Muscle of leg (tissue), 11 donors: Measurements from ENCODE around the gene GPATCH1. TPM values are rescaled to one million over a fixed set of nuclear protein-coding genes. Genes with fewer than 3 reads are reported as not detected.
A peak's percentile ranks its signal among the peaks of the same experiment; 100 is the strongest.
"Not testable (repeated sequence)": the region's sequence is repeated elsewhere in the genome, so short reads cannot be mapped to it uniquely, and the experiment has no call there.

Source experiments
- DNase-seq: peaks from one replicate; pipeline ENCODE4 v3.0.0; 2013
- H3K27ac ChIP-seq: one replicate; pipeline ENCODE4 v1.5.1; 2013; ENCODE audit warnings: mild to moderate bottlenecking, low read length, control low read depth
- H3K27me3 ChIP-seq: one replicate; pipeline ENCODE4 v1.6.1; 2013; ENCODE audit warnings: low read length; ENCODE audit not compliant: control insufficient read depth, insufficient read depth
- H3K36me3 ChIP-seq: one replicate; pipeline ENCODE4 v1.6.1; 2013; ENCODE audit warnings: low read length; ENCODE audit not compliant: control insufficient read depth, insufficient read depth
- H3K4me1 ChIP-seq: one replicate; pipeline ENCODE4 v1.6.1; 2013; ENCODE audit warnings: low read length; ENCODE audit not compliant: control insufficient read depth, insufficient read depth
- H3K4me3 ChIP-seq: one replicate; pipeline ENCODE4 v1.5.1; 2013; ENCODE audit warnings: low read length, control low read depth
- H3K9me3 ChIP-seq: replicated peaks from 2 replicates; pipeline ENCODE4 v1.6.1; 2013; ENCODE audit warnings: low read depth, low read length; ENCODE audit not compliant: control insufficient read depth
- WGBS: methylation state at CpG from one replicate; pipeline ENCODE4 v1.1.5; 2013; ENCODE audit warnings: missing lambda C conversion rate; ENCODE audit not compliant: insufficient coverage; 5-methylcytosine and 5-hydroxymethylcytosine counted together
- polyA plus RNA-seq, 8 donors: library from polyadenylated mRNA; unstranded; fragments of 120-200 nt; gene quantifications; one replicate each; pipeline versions ENCODE4 v1.2.1 to v1.2.3, GENCODE V29; 2013; ENCODE audit warnings: inconsistent platforms in 1 of 8, low replicate concordance in 1 of 8; ENCODE audit not compliant: insufficient read length in 8 of 8, insufficient read depth in 1 of 8
- total RNA-seq: library from RNA; stranded (reverse); fragments of 120-200 nt; gene quantifications from one replicate; pipeline ENCODE4 v1.2.4, GENCODE V29; 2013

The GPATCH1 gene
- total and polyA plus RNA-seq, 9 donors = 6.2 to 9.5 (median 7.6) TPM

- WGBS = 72% methylated on average over 14 of the region's 15 CpGs
- Histone ChIP-seq H3K27me3 (peaks cover 14% of the 10 kb centered on the region), H3K4me3 (no peak overlapping the region), H3K36me3 (peaks cover 23% of the 10 kb centered on the region), H3K4me1 (no peaks in the 10 kb centered on the region), H3K27ac (no peak overlapping the region), H3K9me3 (no peaks in the 10 kb centered on the region)
- DNase-seq = no peak
Measured at GRCh38 chr19:33132425-33132824, 51.4 kb downstream of the GPATCH1 start.

DNA sequence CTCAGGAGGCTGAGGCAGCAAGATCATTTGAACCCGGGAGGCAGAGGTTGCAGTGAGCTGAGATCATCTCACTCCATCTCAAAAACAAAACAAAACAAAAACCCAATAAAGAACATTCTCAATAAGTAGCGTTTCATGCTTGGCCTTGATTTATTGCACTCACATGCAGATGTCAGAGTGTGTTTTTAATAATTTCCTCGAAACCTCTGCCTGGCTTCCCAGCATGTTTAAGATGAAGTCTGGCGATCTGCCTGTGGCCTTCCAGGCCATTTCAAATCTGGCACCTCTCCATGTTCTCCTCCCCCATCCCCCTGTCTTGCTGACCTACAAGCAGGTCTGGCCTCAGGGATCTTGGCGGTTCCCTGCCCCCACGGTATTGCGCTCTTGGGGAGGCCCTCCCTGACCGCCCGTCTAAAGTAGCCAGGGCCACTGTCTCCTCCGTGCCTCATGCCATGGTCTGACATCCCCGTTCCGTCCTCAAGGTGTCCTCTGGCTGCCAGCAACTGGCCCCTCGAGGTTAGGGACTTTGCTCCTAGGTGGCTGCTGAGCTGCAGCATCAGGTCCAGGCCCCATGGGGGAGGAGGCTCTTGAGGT lies 52.6 kb downstream of the GPATCH1 start:
- Histone ChIP-seq H3K4me3 (no peak overlapping the region), H3K27me3 (peaks cover 14% of the 10 kb centered on the region), H3K4me1 (no peaks in the 10 kb centered on the region), H3K9me3 (no peaks in the 10 kb centered on the region), H3K36me3 (peaks cover 16% of the 10 kb centered on the region), H3K27ac (no peak overlapping the region)
- peak; percentile 65 for DNase-seq
- 31% methylated on average over 12 of the region's 13 CpGs for WGBS

DNA sequence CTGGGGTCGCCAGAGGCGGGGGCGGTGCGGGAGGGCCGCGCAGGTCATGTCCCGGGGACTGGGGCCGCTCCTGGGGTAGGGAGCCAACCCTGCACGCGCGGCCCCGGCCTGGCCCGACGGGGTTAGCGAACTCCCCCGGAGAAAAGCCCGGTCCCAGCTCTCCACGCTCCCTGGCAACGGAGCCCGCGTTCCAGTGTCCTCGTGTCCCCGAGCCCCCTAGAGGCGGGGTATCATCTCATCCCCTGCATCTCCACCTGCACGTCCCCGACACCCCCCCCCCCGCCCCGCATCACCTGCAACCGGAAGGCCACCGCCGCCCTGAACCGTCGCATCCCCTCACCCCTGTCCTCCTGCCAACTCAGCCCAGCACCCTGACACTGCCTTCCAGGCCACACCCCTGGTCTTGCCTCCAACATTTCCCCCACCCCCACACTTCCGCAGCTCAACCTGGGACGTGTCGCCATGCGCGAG lies 53.6 kb downstream of the GPATCH1 start:
- peaks cover 13% of the 10 kb centered on the region for H3K36me3 ChIP-seq

DNA sequence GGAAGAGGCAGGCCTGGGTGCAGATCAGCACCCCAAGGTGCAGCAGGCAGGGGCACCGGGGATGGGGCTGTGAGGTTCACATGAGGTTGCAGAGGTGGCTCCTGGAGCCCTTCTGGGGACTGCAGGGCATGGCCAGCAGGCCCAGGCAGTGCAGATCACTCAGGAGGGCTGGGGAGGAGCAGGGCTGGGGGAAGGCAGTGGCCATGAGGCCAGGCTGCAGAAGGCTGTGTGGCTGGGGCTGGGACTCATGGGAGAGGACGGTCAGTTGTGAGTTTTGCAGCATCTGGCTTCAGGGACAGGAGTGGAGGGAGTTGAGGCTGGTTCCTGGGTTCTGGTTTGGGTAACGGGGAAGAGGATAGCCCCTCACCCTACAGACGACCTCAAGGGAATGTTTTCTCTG lies 58.2 kb downstream of the GPATCH1 start:
- H3K27me3 ChIP-seq = peaks cover 10% of the 10 kb centered on the region
- no peaks in the 10 kb centered on the region for H3K9me3 ChIP-seq
- no peak overlapping the region for H3K4me3 ChIP-seq
- no peak for DNase-seq
- H3K4me1 ChIP-seq = no peaks in the 10 kb centered on the region
- H3K36me3 ChIP-seq = no peaks in the 10 kb centered on the region
- no peak overlapping the region for H3K27ac ChIP-seq
- WGBS = 75% methylated on average over 1 of the region's 4 CpGs

More for the DNA sequence above, 53.6 kb downstream of the GPATCH1 start:
- 12% methylated on average over 24 of the region's 38 CpGs for WGBS
- Histone ChIP-seq H3K9me3 (no peaks in the 10 kb centered on the region), H3K27me3 (peaks cover 14% of the 10 kb centered on the region), H3K27ac (no peak overlapping the region), H3K4me1 (no peaks in the 10 kb centered on the region), H3K4me3 (no peak overlapping the region)
- DNase-seq = no peak

DNA sequence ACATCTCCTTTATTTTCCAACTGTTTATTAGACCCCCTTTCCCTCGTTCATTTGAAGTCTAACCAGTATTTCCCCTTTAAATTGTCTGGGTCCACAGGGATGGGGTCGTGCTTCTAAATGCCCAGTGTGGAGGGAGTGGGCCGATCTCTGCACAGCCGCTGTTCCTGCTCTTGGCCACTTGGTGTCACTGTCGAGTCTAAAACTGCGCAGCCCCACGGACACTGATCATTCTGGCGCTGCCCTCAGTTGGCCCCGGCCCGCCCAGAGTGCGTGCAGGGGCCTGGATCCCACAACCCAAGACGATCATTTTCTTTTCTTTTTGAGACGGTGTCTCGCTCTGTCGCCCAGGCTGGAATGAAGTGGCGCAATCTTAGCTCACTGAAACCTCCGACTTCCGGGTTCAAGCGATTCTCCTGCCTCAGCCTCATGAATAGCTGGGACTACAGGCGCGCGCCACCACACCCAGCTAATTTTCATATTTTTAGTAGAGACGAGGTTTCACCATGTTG lies 63.0 kb downstream of the GPATCH1 start:
- H3K4me3 ChIP-seq = no peak overlapping the region
- peaks cover 2% of the 10 kb centered on the region for H3K27me3 ChIP-seq
- peak; percentile 86 for DNase-seq
- H3K9me3 ChIP-seq = no peaks in the 10 kb centered on the region
- 18% methylated on average over 18 of the region's 23 CpGs for WGBS
- H3K4me1 ChIP-seq = no peaks in the 10 kb centered on the region
- no peak overlapping the region for H3K27ac ChIP-seq
- H3K36me3 ChIP-seq = no peaks in the 10 kb centered on the region

- Histone ChIP-seq H3K4me1 (no peaks in the 10 kb centered on the region), H3K27ac (no peak overlapping the region), H3K9me3 (no peaks in the 10 kb centered on the region), H3K27me3 (peaks cover 2% of the 10 kb centered on the region), H3K4me3 (no peak overlapping the region), H3K36me3 (no peaks in the 10 kb centered on the region)
- no peak for DNase-seq
- WGBS = 80% methylated on average over 5 of the region's 9 CpGs
Measured at GRCh38 chr19:33146209-33146608, 65.2 kb downstream of the GPATCH1 start.

DNA sequence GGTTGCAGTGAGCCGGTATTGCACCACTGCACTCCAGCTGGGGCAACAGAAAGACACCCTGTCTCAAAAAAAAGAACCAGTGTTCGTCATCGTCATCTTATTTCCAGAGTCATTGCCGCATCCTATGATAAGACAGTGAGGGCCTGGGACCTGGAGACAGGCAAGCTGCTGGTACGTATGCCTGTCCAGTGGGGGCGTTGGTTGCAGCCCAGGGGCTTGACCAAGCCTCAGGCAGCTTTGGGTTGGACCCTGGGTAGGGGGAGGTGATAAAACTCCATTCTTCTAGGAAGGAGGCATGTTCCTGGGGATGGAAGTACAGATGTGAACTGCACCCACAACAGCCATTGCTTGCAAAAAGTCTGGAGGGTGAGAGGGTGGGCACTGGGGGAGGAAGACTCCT lies 66.6 kb downstream of the GPATCH1 start:
- H3K36me3 ChIP-seq = no peaks in the 10 kb centered on the region
- no peak overlapping the region for H3K4me3 ChIP-seq
- DNase-seq = no peak
- H3K27me3 ChIP-seq = no peaks in the 10 kb centered on the region
- H3K9me3 ChIP-seq = no peaks in the 10 kb centered on the region
- H3K4me1 ChIP-seq = no peaks in the 10 kb centered on the region
- H3K27ac ChIP-seq = no peak overlapping the region
- WGBS = 84% methylated on average over 6 of the region's 6 CpGs

DNA sequence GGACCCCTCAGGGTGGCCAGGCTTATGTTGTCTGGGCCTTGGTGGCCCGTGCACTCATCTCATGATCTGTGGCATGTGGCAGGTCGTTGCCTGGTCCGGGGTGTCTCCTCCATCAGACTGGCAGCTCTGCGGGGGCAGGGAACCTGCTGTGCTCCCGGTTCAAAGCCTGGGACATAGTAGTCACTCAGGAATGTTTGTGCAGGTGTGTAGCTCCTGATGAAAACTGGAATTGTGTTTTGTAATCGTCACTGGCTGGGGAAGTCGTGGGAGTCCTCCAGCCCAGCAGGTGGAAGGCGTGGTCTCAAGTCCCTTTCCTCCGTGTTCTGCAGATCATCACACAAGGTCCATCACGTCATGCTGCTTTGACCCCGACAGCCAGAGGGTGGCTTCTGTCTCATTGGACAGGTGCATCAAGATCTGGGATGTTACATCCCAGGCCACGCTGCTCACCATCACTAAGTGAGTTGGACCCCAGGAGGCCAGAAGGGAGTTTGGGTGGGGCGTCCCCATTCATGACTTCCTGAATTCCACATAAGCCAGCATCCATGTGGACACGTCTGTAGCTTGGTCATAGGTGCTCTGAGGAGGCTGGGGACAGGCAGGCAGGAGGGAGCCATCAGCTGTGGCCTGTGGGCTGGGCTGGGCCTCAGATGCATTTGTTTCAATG lies 70.0 kb downstream of the GPATCH1 start:
- no peaks in the 10 kb centered on the region for H3K27me3 ChIP-seq
- no peak overlapping the region for H3K27ac ChIP-seq
- DNase-seq = no peak
- H3K4me3 ChIP-seq = no peak overlapping the region
- H3K4me1 ChIP-seq = no peaks in the 10 kb centered on the region
- WGBS = 73% methylated on average over 13 of the region's 14 CpGs
- no peaks in the 10 kb centered on the region for H3K9me3 ChIP-seq
- no peaks in the 10 kb centered on the region for H3K36me3 ChIP-seq

DNA sequence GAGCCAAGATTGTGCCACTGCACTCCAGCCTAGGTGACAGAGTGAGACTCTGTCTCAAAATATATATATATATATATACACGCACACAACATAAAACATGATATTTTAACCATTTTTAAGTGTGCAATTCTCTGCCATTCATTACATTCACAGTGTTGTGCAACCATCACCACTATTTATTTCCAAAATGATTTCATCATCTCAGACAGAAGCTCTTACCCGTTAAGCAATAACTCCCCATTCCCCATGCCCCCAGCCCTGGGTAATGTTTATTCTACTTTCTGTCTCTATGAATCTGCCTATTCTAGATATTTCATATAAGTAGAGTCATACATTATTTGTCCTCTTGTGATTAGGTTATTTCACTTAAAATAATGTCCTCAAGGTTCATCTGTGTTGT lies 71.2 kb downstream of the GPATCH1 start:
- no peaks in the 10 kb centered on the region for H3K9me3 ChIP-seq
- no peaks in the 10 kb centered on the region for H3K27me3 ChIP-seq
- DNase-seq = no peak
- WGBS = no CpG with 5 or more reads among the region's 2 CpGs
- no peak overlapping the region for H3K4me3 ChIP-seq
- no peak overlapping the region for H3K27ac ChIP-seq
- H3K4me1 ChIP-seq = no peaks in the 10 kb centered on the region
- no peaks in the 10 kb centered on the region for H3K36me3 ChIP-seq

DNA sequence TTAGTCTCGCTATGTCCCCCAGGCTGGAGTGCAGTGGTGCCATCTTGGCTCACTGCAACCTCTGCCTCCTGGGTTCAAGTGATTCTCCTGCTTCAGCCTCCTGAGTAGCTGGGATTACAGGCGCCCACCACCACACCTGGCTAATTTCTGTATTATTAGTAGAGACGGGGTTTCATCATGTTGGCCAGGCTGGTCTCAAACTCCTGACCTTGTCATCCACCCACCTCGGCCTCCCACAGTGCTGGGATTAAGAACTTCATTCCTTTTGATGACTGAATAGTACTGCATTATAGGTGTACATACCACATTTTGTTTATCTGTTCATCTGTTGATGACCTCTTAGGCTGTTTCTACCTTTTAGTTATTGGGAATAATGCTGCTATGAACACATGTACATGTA lies 71.6 kb downstream of the GPATCH1 start:
- H3K27ac ChIP-seq, H3K4me3 ChIP-seq, H3K9me3 ChIP-seq, H3K4me1 ChIP-seq, DNase-seq, H3K36me3 ChIP-seq, H3K27me3 ChIP-seq: not testable (repeated sequence)
- WGBS = no CpG with 5 or more reads among the region's 4 CpGs
